SK-N-SH (cell line): ENCODE data around the gene NEK7. TPM values are rescaled to one million over a fixed set of nuclear protein-coding genes. Genes with fewer than 3 reads are reported as not detected.

Experiments used
- CTCF ChIA-PET: fragments of 300-600, 350-600 bp; formaldehyde crosslinking; extraction: SDS; loops from one replicate; lab custom pipeline; 2021; lab: Yijun Ruan, JAX
- POLR2A ChIA-PET: fragments of 350-600 bp; sonication (Branson Sonifier 250); formaldehyde crosslinking; extraction: SDS; loops from one replicate; lab custom pipeline; 2020; ENCODE audit warnings: antibody characterized with exemption, inconsistent platforms; lab: Yijun Ruan, JAX
- DNase-seq: peaks from one replicate; pipeline ENCODE4 v3.0.0; 2012
- H2AFZ ChIP-seq: fragments of 200-600 bp; sonication (generic); 2 replicates; pipeline ENCODE4 v1.8.1; 2016; ENCODE audit warnings: antibody characterized with exemption, mild to moderate bottlenecking, low read depth
- H3F3A ChIP-seq: fragments of 200-600 bp; sonication (generic); replicated peaks from 2 replicates; pipeline ENCODE3; 2016; ENCODE audit warnings: antibody characterized with exemption, mild to moderate bottlenecking; ENCODE audit not compliant: insufficient read depth
- H3K27ac ChIP-seq, 2 experiments: fragments of 200-500 bp in 1 of 2; fragments of 200-600 bp in 1 of 2; sonication (Bioruptor generic) in 1 of 2; sonication (generic), shearing (Covaris generic) in 1 of 2; 2 replicates each; pipeline versions ENCODE4 v1.5.1 to v1.6.1; 2014 to 2016; ENCODE audit warnings: low read depth in 2 of 2, inconsistent platforms in 1 of 2, low read length in 1 of 2, mild to moderate bottlenecking in 1 of 2, mixed read lengths in 1 of 2
- H3K27me3 ChIP-seq: fragments of 200-600 bp; sonication (generic), shearing (Covaris generic); 2 replicates; pipeline ENCODE4 v1.6.1; 2016; ENCODE audit warnings: mixed run types; ENCODE audit not compliant: insufficient read depth
- H3K36me3 ChIP-seq, 2 experiments: fragments of 200-500 bp in 1 of 2; fragments of 200-600 bp in 1 of 2; sonication (Bioruptor generic) in 1 of 2; sonication (generic) in 1 of 2; replicated peaks in 1 of 2; 2 replicates each; pipeline versions ENCODE3 to v1.5.1; 2014 to 2016; ENCODE audit warnings: low read length in 1 of 2, mild to moderate bottlenecking in 1 of 2; ENCODE audit not compliant: insufficient read depth in 2 of 2, control insufficient read depth in 1 of 2
- H3K4me1 ChIP-seq, 2 experiments: fragments of 200-500 bp in 1 of 2; fragments of 200-600 bp in 1 of 2; sonication (Bioruptor generic) in 1 of 2; sonication (generic), shearing (Covaris generic) in 1 of 2; 2 replicates each; pipeline versions ENCODE4 v1.5.1 to v1.6.1; 2014 to 2016; ENCODE audit warnings: low read depth in 1 of 2, low read length in 1 of 2, mixed run types in 1 of 2; ENCODE audit not compliant: insufficient read depth in 2 of 2, control insufficient read depth in 1 of 2
- H3K4me2 ChIP-seq: fragments of 200-600 bp; sonication (generic), shearing (Covaris generic); 2 replicates; pipeline ENCODE4 v1.6.1; 2017; ENCODE audit warnings: mixed run types
- H3K4me3 ChIP-seq, 2 experiments: fragments of 200-500 bp in 1 of 2; fragments of 200-600 bp in 1 of 2; sonication (Bioruptor generic) in 1 of 2; sonication (generic), shearing (Covaris generic) in 1 of 2; 2 replicates each; pipeline versions ENCODE4 v1.5.1 to v1.8.1; 2014 to 2016; ENCODE audit warnings: low read depth in 2 of 2, inconsistent platforms in 1 of 2, low read length in 1 of 2, mild to moderate bottlenecking in 1 of 2, mixed read lengths in 1 of 2, moderate library complexity in 1 of 2
- H3K79me2 ChIP-seq: fragments of 200-600 bp; sonication (generic); 2 replicates; pipeline ENCODE4 v1.8.1; 2017; ENCODE audit warnings: mild to moderate bottlenecking; ENCODE audit not compliant: insufficient read depth
- H3K9ac ChIP-seq: fragments of 200-600 bp; sonication (generic); 2 replicates; pipeline ENCODE4 v1.6.1; 2017; ENCODE audit warnings: mixed run types
- H3K9me2 ChIP-seq: fragments of 200-600 bp; sonication (generic); 2 replicates; pipeline ENCODE4 v1.6.1; 2017; ENCODE audit warnings: mixed run types
- H3K9me3 ChIP-seq: fragments of 200-600 bp; sonication (generic); 2 replicates; pipeline ENCODE4 v1.6.1; 2017; ENCODE audit warnings: mixed run types, mild to moderate bottlenecking, moderate library complexity
- H4K20me1 ChIP-seq: fragments of 200-600 bp; sonication (generic); 2 replicates; pipeline ENCODE4 v1.6.1; 2017; ENCODE audit warnings: mild to moderate bottlenecking, mixed run types; ENCODE audit not compliant: insufficient read depth
- CHD2 ChIP-seq: fragments of 150-350 bp; IDR thresholded peaks from 2 replicates; pipeline ENCODE4 v1.6.1; 2018; ENCODE audit warnings: low read length; ENCODE audit not compliant: partially characterized antibody
- EP300 ChIP-seq, 2 experiments: IDR thresholded peaks; 2 replicates each; pipeline versions ENCODE4 v1.4.0 to v1.6.1; 2012; ENCODE audit warnings: borderline replicate concordance in 1 of 2, low read depth in 1 of 2, low read length in 1 of 2
- FOSL2 ChIP-seq: IDR thresholded peaks from 2 replicates; pipeline ENCODE4 v1.4.0; 2012; ENCODE audit warnings: low read depth, mild to moderate bottlenecking, moderate library complexity, borderline replicate concordance
- FOXM1 ChIP-seq: IDR thresholded peaks from 2 replicates; pipeline ENCODE4 v1.4.0; 2012; ENCODE audit warnings: low read depth, mild to moderate bottlenecking
- GABPA ChIP-seq: IDR thresholded peaks from 2 replicates; pipeline ENCODE4 v1.4.0; 2012; ENCODE audit warnings: low read depth, mild to moderate bottlenecking
- MEF2A ChIP-seq: IDR thresholded peaks from 2 replicates; pipeline ENCODE4 v1.4.0; 2012; ENCODE audit warnings: low read depth, borderline replicate concordance
- MXI1 ChIP-seq: IDR thresholded peaks from 2 replicates; pipeline ENCODE4 v1.6.1; 2012; ENCODE audit warnings: mild to moderate bottlenecking, low read depth, low read length, improper control_type of control experiment
- NFIC ChIP-seq: IDR thresholded peaks from 2 replicates; pipeline ENCODE4 v1.4.0; 2012; ENCODE audit warnings: borderline replicate concordance
- POLR2AphosphoS5 ChIP-seq: IDR thresholded peaks from 2 replicates; pipeline ENCODE4 v1.6.1; 2012; ENCODE audit warnings: low read depth, low read length
- RCOR1 ChIP-seq: fragments of 150-350 bp; IDR thresholded peaks from 2 replicates; pipeline ENCODE4 v1.6.1; 2017; ENCODE audit warnings: antibody characterized with exemption, low read length
- RFX5 ChIP-seq: IDR thresholded peaks from 2 replicates; pipeline ENCODE4 v1.6.1; 2012; ENCODE audit warnings: mild to moderate bottlenecking, improper control_type of control experiment, low read length
- SIN3A ChIP-seq: IDR thresholded peaks from 2 replicates; pipeline ENCODE4 v1.6.1; 2012; ENCODE audit warnings: low read depth, mild to moderate bottlenecking, low read length, moderate library complexity, borderline replicate concordance
- TAF1 ChIP-seq: IDR thresholded peaks from 2 replicates; pipeline ENCODE4 v1.6.1; 2012; ENCODE audit warnings: low read depth, mild to moderate bottlenecking, low read length, moderate library complexity, borderline replicate concordance
- TEAD4 ChIP-seq: IDR thresholded peaks from 2 replicates; pipeline ENCODE4 v1.4.0; 2012; ENCODE audit warnings: mild to moderate bottlenecking, borderline replicate concordance; ENCODE audit not compliant: insufficient read depth
- WGBS: methylation state at CpG from one replicate; pipeline ENCODE4 v1.1.6; 2017; ENCODE audit warnings: low lambda C conversion rate; 5-methylcytosine and 5-hydroxymethylcytosine counted together
- polyA plus RNA-seq, 3 experiments: library from polyadenylated mRNA; depleted of rRNA; stranded (reverse); fragments of >200 nt; gene quantifications; 2 replicates each; pipeline ENCODE4 v1.2.3, GENCODE V29; 2012
- TF ChIP-seq, protein P1 (sequence below): fragments of 200-600 bp; sonication (generic); IDR thresholded peaks from 2 replicates; pipeline ENCODE4 v1.6.1; 2017; ENCODE audit warnings: antibody characterized with exemption, mild to moderate bottlenecking, moderate library complexity
- TF ChIP-seq, protein P2 (sequence below): IDR thresholded peaks from 2 replicates; pipeline ENCODE4 v1.4.0; 2012; ENCODE audit warnings: low read depth, borderline replicate concordance
- TF ChIP-seq, protein P3 (sequence below): IDR thresholded peaks from 2 replicates; pipeline ENCODE4; 2012
- TF ChIP-seq, protein P4 (sequence below): IDR thresholded peaks from 2 replicates; pipeline ENCODE4 v1.4.0; 2012; ENCODE audit warnings: low read depth, borderline replicate concordance

The NEK7 gene
- polyA plus RNA-seq, 1 of the 3 experiments (the other 2 are of a cell fraction): 85.8 TPM

DNA sequence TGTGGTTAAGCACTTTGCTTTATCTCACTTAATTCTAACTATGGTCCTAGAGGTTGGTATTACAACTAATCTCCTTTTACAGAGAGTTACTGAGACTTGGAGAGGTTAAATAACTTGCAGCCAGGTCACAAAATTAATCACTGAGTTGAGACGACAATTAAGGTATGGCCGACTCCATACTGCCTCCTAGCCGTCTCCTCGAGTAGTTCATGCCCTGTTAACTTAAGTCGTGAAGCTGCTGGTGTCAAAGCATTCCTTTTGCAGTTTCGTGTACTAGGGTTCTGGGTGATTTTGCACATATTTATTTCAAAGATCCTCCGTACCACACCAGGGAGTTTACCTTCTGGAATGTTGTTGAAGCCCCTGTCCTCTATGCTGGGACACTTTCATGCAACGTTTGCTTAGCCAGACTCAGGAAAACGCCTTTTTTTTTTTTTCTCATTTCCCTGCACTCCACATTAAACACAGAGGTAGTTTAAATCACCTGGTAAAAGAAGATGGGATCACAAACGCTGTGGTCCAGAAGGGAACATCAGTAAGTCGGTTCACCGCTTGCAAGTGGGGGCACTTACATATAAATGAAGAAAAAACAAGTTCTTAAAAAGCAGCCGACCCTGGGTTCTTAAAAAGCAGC lies 570 bp upstream of the NEK7 start (continued):
- TF ChIP-seq, protein P1, sequence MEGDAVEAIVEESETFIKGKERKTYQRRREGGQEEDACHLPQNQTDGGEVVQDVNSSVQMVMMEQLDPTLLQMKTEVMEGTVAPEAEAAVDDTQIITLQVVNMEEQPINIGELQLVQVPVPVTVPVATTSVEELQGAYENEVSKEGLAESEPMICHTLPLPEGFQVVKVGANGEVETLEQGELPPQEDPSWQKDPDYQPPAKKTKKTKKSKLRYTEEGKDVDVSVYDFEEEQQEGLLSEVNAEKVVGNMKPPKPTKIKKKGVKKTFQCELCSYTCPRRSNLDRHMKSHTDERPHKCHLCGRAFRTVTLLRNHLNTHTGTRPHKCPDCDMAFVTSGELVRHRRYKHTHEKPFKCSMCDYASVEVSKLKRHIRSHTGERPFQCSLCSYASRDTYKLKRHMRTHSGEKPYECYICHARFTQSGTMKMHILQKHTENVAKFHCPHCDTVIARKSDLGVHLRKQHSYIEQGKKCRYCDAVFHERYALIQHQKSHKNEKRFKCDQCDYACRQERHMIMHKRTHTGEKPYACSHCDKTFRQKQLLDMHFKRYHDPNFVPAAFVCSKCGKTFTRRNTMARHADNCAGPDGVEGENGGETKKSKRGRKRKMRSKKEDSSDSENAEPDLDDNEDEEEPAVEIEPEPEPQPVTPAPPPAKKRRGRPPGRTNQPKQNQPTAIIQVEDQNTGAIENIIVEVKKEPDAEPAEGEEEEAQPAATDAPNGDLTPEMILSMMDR: peak; percentile 90
- TF ChIP-seq FOXM1 (no peak), MEF2A (no peak), RCOR1 (peak; percentile 47; the same call in 1 of the 2 replicates), EP300 (IDR thresholded peaks at IDR 0.05; ENCODE audit: borderline replicate concordance in 1 of 2, low read depth in 1 of 2, low read length in 1 of 2) (no peak), NFIC (no peak), TAF1 (no peak), RFX5 (no peak)
- TF ChIP-seq, protein P2, sequence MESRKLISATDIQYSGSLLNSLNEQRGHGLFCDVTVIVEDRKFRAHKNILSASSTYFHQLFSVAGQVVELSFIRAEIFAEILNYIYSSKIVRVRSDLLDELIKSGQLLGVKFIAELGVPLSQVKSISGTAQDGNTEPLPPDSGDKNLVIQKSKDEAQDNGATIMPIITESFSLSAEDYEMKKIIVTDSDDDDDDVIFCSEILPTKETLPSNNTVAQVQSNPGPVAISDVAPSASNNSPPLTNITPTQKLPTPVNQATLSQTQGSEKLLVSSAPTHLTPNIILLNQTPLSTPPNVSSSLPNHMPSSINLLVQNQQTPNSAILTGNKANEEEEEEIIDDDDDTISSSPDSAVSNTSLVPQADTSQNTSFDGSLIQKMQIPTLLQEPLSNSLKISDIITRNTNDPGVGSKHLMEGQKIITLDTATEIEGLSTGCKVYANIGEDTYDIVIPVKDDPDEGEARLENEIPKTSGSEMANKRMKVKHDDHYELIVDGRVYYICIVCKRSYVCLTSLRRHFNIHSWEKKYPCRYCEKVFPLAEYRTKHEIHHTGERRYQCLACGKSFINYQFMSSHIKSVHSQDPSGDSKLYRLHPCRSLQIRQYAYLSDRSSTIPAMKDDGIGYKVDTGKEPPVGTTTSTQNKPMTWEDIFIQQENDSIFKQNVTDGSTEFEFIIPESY: no peak

DNA sequence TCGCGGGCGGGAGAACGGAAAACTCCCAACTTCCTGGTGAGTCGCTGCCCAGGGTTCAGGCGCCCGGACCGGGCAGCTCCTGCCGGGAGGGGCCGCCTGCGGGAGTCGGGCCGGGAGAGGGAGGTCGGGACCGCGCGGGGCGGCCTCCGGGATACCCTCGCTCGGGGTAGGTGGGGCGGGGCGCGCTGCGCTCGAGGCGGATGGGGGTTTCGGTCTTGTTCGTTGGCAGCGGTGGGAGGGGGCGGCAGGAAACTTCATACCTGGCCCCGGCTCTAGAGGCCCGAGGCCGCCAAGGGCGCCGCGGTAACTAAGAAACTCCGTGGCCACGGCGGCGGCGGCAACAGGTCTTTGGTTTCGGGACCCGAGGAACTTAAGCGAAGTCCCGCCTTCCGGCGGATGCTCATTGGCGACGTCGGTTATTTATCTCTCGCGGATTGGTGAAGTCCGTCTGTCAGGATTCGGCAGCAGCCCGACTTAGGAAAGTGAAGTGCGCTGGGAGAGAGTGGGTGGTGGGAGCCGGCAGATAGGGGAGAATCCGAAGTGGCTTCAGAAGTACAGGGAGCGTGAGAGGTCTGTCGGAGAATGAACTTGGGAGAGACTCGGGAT lies 546 bp downstream of the NEK7 start:
- H3K4me1 ChIP-seq: peaks cover 34 to 40% of the 10 kb centered on the region in 2 experiments; a peak in 3 of 4 replicates
- no peak overlapping the region for H2AFZ ChIP-seq
- TF ChIP-seq CHD2 (peak; percentile 15), EP300 (IDR thresholded peaks at IDR 0.05; ENCODE audit: borderline replicate concordance in 1 of 2, low read depth in 1 of 2, low read length in 1 of 2) (no peak), GABPA (peak; percentile 47; the same call in 1 of the 2 replicates), MXI1 (peak; percentile 59; the same call in 1 of the 2 replicates), SIN3A (0 out of 2 replicates have a peak, but pooled peaks have one; percentile 9), TEAD4 (0 out of 2 replicates have a peak, but pooled peaks have one; percentile 6), TAF1 (peak; percentile 70; the same call in 1 of the 2 replicates), POLR2AphosphoS5 (peak; percentile 47), FOSL2 (no peak)
- TF ChIP-seq, protein P3, sequence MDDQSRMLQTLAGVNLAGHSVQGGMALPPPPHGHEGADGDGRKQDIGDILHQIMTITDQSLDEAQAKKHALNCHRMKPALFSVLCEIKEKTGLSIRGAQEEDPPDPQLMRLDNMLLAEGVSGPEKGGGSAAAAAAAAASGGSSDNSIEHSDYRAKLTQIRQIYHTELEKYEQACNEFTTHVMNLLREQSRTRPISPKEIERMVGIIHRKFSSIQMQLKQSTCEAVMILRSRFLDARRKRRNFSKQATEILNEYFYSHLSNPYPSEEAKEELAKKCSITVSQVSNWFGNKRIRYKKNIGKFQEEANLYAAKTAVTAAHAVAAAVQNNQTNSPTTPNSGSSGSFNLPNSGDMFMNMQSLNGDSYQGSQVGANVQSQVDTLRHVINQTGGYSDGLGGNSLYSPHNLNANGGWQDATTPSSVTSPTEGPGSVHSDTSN: peak; percentile 93
- TF ChIP-seq, protein P4, sequence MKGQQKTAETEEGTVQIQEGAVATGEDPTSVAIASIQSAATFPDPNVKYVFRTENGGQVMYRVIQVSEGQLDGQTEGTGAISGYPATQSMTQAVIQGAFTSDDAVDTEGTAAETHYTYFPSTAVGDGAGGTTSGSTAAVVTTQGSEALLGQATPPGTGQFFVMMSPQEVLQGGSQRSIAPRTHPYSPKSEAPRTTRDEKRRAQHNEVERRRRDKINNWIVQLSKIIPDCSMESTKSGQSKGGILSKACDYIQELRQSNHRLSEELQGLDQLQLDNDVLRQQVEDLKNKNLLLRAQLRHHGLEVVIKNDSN: no peak
- peak overlapping the region; percentile 75 to 97 for H3K4me3 ChIP-seq
- WGBS: under 1% methylated on average over 22 of the region's 62 CpGs
- CTCF ChIA-PET: interaction anchor here (0.6 to 2.1 kb wide), 11 partner anchors 9 to 307 kb away, joined by 3 to 13 read pairs (median 3); no protein-coding TSS in a partner anchor
- POLR2A ChIA-PET: no interaction called here
- peaks cover 57% of the 10 kb centered on the region for H3F3A ChIP-seq
- peak overlapping the region; percentile 81 to 97 for H3K27ac ChIP-seq
- no peaks in the 10 kb centered on the region for H3K27me3 ChIP-seq
- peaks cover 28% of the 10 kb centered on the region for H4K20me1 ChIP-seq
- H3K9ac ChIP-seq: peak overlapping the region; percentile 88
- no peaks in the 10 kb centered on the region for H3K9me3 ChIP-seq
- peak; percentile 82 for DNase-seq
- peaks cover 61% of the 10 kb centered on the region for H3K79me2 ChIP-seq
- H3K4me2 ChIP-seq: peak overlapping the region; percentile 82
- H3K36me3 ChIP-seq: peaks cover 2 to 7% of the 10 kb centered on the region in 2 experiments
- H3K9me2 ChIP-seq: no peaks in the 10 kb centered on the region
